ENCODE measurements around the gene N4BP2L1. TPM values are rescaled to one million over a fixed set of nuclear protein-coding genes. Genes with fewer than 3 reads are reported as not detected.

N4BP2L1 gene
- polyA plus RNA-seq, 2 of the 4 experiments (the other 2 are of a cell fraction) = 0.41 to 0.85 TPM

DNA sequence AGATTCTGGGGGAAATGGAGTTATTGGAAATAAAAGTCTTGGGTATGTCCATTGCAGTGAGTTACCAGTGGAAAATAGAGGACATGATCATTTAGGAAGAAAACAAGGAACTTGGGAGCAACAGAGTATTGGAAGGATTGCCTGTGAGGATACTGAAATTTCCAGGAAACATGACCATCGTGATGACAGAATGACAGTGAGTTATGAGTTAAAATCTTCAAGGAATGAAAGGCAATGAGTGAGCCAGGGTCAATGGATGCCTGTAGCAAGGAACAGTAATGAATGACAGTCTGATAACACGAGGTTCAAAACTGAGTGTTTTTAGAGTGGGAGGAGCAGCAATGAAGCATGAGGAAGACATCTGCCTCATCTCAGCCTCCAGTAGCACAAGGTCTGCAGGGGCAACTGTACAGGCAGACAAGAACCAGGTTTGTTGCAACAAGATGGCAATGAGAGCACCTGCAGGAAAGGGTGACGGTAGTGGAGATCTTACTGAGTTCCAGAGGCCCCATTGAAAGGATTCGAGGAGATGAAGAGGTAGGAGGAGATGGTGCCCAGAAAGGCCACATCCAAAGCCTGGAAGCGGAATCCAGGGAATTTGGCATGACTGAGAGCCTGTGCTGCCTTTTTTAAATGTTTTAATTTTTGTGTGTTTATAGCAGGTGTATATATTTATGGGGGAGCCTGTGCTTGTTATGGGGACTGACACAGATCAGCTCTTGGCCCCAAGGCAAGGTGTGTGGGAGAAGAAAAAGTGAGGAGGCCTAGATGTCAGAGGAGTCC lies 43.9 kb downstream of the N4BP2L1 start:
- WGBS (ENCODE audit: missing lambda C conversion rate) = 84% methylated on average over 5 of the region's 5 CpGs
- ChIA-PET CTCF (no interaction called here), POLR2A (no interaction called here)
- Histone ChIP-seq H3K9me3 (no peaks in the 10 kb centered on the region), H3K27ac (no peak overlapping the region), H3K4me2 (no peak overlapping the region), H3K4me3 (no peak overlapping the region), H3K4me1 (no peaks in the 10 kb centered on the region)
- TF ChIP-seq, protein P1, sequence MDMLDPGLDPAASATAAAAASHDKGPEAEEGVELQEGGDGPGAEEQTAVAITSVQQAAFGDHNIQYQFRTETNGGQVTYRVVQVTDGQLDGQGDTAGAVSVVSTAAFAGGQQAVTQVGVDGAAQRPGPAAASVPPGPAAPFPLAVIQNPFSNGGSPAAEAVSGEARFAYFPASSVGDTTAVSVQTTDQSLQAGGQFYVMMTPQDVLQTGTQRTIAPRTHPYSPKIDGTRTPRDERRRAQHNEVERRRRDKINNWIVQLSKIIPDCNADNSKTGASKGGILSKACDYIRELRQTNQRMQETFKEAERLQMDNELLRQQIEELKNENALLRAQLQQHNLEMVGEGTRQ (IDR thresholded peaks at IDR 0.05) = no peak
- TF ChIP-seq PHF8 (IDR thresholded peaks at IDR 0.05; ENCODE audit: borderline replicate concordance, low read depth) (no peak), RARB (CRISPR knock-in tag; IDR thresholded peaks at IDR 0.05) (no peak), HDAC2 (IDR thresholded peaks at IDR 0.05) (no peak), POLR2A (IDR thresholded peaks at IDR 0.05; ENCODE audit: low read length) (no peak), ZC3H11A (IDR thresholded peaks at IDR 0.05) (no peak), RAD21 (conservative IDR thresholded peaks at IDR 0.05 in 1 of 2, IDR thresholded peaks at IDR 0.05 in 1 of 2) (no peak), HOXA7 (CRISPR knock-in tag; IDR thresholded peaks at IDR 0.05) (no peak)
- TF ChIP-seq, protein P2, sequence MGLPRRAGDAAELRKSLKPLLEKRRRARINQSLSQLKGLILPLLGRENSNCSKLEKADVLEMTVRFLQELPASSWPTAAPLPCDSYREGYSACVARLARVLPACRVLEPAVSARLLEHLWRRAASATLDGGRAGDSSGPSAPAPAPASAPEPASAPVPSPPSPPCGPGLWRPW (IDR thresholded peaks at IDR 0.05) = no peak
- TF ChIP-seq, protein P3, sequence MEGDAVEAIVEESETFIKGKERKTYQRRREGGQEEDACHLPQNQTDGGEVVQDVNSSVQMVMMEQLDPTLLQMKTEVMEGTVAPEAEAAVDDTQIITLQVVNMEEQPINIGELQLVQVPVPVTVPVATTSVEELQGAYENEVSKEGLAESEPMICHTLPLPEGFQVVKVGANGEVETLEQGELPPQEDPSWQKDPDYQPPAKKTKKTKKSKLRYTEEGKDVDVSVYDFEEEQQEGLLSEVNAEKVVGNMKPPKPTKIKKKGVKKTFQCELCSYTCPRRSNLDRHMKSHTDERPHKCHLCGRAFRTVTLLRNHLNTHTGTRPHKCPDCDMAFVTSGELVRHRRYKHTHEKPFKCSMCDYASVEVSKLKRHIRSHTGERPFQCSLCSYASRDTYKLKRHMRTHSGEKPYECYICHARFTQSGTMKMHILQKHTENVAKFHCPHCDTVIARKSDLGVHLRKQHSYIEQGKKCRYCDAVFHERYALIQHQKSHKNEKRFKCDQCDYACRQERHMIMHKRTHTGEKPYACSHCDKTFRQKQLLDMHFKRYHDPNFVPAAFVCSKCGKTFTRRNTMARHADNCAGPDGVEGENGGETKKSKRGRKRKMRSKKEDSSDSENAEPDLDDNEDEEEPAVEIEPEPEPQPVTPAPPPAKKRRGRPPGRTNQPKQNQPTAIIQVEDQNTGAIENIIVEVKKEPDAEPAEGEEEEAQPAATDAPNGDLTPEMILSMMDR (IDR thresholded peaks at IDR 0.05) = no peak
- ATAC-seq = no peak
- no peak for DNase-seq (ENCODE audit: low read depth in 1 of 2, low spot score in 1 of 2)
- FAIRE-seq = no peak

DNA sequence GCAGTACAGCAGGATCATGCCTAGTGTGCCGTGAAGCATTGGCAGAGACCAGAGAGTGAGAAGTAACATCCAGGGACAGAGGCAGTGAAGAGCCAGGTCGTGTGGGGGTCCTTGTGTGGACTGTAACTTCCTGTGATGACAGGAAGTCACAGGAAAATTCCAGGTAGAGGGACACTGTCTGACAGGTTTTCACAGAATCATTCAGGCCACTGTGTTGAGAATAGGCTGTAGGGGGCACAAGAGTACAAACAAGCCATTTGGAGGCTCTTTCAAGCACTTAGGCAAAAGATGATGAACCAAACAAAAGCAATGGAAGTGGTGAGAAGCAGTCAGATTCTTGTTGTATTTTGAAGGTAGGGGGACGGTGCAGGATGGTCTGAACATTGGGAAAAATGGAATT lies 46.4 kb downstream of the N4BP2L1 start:
- H3K4me2 ChIP-seq = no peak overlapping the region
- H3K4me3 ChIP-seq = no peak overlapping the region
- no peak for ATAC-seq
- DNase-seq (ENCODE audit: low read depth in 1 of 2, low spot score in 1 of 2) = peak in 1 of 2 experiments; percentile 5
- H3K27ac ChIP-seq = no peak overlapping the region
- 70% methylated on average over 3 of the region's 3 CpGs for WGBS (ENCODE audit: missing lambda C conversion rate)
- no peak for FAIRE-seq
- no peaks in the 10 kb centered on the region for H3K9me3 ChIP-seq
- ChIA-PET POLR2A (no interaction called here), CTCF (interaction anchor here (1.7 kb wide), 1 partner anchor 200 kb away, joined by 7 read pairs; no protein-coding TSS in a partner anchor)
- TF ChIP-seq RAD21 (conservative IDR thresholded peaks at IDR 0.05 in 1 of 2, IDR thresholded peaks at IDR 0.05 in 1 of 2) (peak in 1 of 2 experiments; percentile 23; a peak in 1 of 5 replicates), PHF8 (IDR thresholded peaks at IDR 0.05; ENCODE audit: borderline replicate concordance, low read depth) (no peak)
- no peaks in the 10 kb centered on the region for H3K4me1 ChIP-seq

DNA sequence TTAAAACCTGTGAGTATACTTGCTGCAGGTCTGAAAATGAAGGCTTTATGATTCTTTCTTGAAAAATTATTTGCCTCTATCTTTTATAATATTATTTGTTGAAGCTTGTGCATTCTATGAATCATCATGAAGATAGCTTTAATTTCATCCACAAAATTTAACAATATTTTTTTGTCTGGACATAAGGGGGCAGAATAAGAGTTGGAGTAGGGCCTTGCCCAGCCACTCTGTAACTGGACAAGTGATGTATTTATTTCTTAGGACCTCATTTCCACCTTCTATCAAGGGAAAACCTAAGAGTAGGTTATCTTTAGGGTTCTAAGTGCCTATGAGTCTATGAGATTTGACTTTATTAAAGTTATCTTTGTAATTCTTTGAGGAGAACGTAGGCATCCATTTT lies 49.9 kb downstream of the N4BP2L1 start:
- DNase-seq (ENCODE audit: low read depth in 1 of 2, low spot score in 1 of 2) (no peak), FAIRE-seq (no peak), ATAC-seq (no peak)
- H3K4me2 ChIP-seq = no peak overlapping the region
- WGBS (ENCODE audit: missing lambda C conversion rate) = 92% methylated on average over 1 of the region's 1 CpG
- no peaks in the 10 kb centered on the region for H3K9me3 ChIP-seq
- POLR2A ChIA-PET = no interaction called here
- no peak overlapping the region for H3K4me3 ChIP-seq
- TF ChIP-seq RFX5 (IDR thresholded peaks at IDR 0.05) (no peak), ZSCAN20 (CRISPR knock-in tag; IDR thresholded peaks at IDR 0.05) (no peak), ZC3H11A (IDR thresholded peaks at IDR 0.05) (no peak), CBX2 (IDR thresholded peaks at IDR 0.05; ENCODE audit: borderline replicate concordance, low read depth) (no peak), GATA3 (IDR thresholded peaks at IDR 0.05; ENCODE audit: borderline replicate concordance) (no peak), RCOR1 (IDR thresholded peaks at IDR 0.05; ENCODE audit: low read depth, low read length) (no peak), CBX8 (IDR thresholded peaks at IDR 0.05) (no peak), ZFP36 (IDR thresholded peaks at IDR 0.05; ENCODE audit: borderline replicate concordance, partially characterized antibody) (no peak), FOXS1 (CRISPR knock-in tag; IDR thresholded peaks at IDR 0.05) (no peak)
- TF ChIP-seq, protein P4, sequence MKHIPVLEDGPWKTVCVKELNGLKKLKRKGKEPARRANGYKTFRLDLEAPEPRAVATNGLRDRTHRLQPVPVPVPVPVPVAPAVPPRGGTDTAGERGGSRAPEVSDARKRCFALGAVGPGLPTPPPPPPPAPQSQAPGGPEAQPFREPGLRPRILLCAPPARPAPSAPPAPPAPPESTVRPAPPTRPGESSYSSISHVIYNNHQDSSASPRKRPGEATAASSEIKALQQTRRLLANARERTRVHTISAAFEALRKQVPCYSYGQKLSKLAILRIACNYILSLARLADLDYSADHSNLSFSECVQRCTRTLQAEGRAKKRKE (CRISPR knock-in tag; IDR thresholded peaks at IDR 0.05; ENCODE audit: low read depth) = no peak
- TF ChIP-seq, protein P1 (IDR thresholded peaks at IDR 0.05) = no peak
- no peak overlapping the region for H3K27ac ChIP-seq
- CTCF ChIA-PET = interaction anchor here (0.6 to 1.3 kb wide), 2 partner anchors 74 to 204 kb away, joined by 3 read pairs; no protein-coding TSS in a partner anchor
- H3K4me1 ChIP-seq = no peaks in the 10 kb centered on the region

Measured in A549 (cell line).